NCI-H1048 (cell line): ENCODE data around the gene MYO18B.

Experiments used
- DNase-seq: peaks from one replicate; lab custom pipeline; 2025; lab: John Stamatoyannopoulos, UW

The MYO18B gene

GRCh38 chr22:25779426-25779825 lies 37.4 kb downstream of the MYO18B start:
- no peak for DNase-seq

DNA sequence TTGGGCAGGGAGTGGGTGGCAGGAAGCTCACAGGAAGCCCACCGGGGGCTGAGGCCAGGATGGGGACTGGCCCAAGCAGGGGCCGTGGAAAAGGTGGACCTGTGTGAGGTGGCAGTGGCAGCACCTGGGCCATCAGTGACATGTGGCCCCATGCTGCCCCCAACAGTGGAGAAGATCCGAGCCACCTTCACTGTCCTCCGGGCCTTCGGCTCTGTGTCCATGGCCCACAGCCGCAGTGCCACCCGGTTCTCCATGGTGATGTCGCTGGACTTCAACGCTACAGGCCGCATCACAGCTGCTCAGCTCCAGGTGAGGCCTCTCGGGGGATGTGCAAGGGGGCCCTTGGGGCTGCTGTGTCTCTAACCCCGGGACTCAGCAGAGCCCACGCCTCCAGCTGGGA lies 37.9 kb downstream of the MYO18B start:
- no peak for DNase-seq

DNA sequence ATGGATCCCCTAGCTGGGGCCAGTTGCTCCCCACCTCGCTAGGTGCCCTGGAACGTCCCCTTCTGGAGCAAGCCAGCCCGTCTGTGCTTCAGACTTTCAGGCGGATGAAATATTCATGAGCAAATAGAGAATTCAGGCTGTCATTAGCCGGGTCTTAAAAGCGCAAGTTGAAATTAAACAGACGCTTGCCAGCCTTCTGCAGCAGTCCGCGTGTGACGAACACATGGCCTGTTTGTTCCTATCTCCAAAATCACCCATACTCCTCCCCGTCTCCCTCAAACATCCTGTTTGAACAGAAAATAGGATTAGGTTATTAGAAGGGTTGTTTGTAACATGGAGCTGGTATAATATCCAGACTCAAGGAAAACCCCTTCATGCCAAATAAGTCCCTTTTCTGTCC lies 38.7 kb downstream of the MYO18B start:
- DNase-seq = no peak

DNA sequence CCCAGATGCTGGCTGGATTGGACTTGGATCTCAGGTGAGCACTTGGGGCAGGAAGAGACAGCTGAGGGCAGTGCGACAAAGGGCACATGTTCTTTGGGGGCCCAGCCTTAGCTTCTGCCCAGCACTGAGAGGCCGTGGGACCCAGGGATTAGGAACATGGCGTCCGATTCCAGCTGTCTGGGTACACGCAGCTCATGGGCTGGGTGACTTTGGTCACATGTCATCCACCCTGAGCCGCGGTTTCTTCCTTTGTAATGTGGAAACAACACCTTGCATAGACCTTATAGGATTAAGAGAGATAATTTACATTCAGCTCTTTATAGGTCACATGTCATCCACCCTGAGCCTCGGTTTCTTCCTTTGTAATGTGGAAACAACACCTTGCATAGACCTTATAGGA lies 39.8 kb downstream of the MYO18B start:
- no peak for DNase-seq

DNA sequence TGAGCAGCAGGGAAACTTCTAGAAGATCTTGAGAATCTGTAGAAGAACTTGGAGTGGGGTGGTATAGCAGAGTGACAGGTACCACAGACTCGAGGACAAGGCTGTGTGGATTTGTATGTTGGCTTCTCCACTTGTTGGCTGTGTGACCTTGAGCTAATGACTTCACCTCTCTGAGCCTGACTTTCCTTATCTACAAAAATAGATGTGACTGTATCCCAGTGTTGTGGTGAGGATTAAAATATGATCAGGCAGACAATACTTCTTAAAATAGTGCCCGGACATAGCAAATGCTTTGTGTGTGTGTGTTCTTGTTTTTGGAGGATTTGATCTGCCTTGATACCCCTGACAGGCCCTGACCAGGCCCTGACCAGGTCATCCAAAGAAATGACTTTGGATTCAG lies 40.8 kb downstream of the MYO18B start:
- DNase-seq = no peak

GRCh38 chr22:25783856-25784255 lies 41.9 kb downstream of the MYO18B start:
- no peak for DNase-seq

DNA sequence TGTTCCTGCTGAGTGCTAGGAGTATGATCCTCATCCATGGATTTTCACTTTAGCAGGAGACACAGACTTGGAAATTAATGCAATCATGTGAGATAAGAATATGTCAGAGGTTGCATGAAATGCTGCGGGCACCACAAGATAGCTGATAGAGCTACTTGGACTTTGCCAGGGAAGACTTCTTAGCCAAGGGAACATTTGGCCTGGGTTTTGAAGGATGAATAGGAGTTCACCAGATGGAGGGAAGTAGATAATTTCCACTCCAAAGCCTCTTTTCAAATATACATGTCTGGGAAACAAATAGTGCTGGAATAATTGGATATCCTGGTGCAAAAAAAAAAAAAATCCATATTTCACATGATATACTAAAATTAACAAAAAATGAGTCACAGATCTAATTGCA lies 44.2 kb downstream of the MYO18B start:
- DNase-seq = no peak

- no peak for DNase-seq
Measured at GRCh38 chr22:25791556-25791955, 49.6 kb downstream of the MYO18B start.

DNA sequence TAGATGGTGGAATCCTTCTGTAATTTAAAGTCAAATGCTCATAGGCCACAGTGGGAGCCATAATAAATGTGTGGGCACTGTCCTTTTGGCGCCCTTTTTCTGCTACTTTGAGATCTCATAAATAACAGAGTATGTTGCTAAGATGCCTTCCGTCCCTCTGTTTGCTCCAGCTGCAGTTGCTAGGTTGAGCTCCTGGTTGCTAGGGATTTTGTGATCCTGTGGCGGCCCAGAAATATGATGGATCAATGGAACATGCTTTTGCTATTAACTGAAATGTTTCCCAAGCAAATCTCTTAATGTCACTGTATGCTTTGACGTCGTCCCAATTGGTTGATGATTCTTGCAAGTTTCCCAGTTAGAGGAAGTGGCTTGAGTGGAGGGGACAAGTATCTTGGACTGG lies 53.5 kb downstream of the MYO18B start:
- no peak for DNase-seq

GRCh38 chr22:25797498-25798290 lies 55.7 kb downstream of the MYO18B start:
- no peak for DNase-seq

- no peak for DNase-seq
Measured at GRCh38 chr22:25800766-25801165, 58.8 kb downstream of the MYO18B start.

- no peak for DNase-seq
Measured at GRCh38 chr22:25802018-25802417, 60.0 kb downstream of the MYO18B start.

DNA sequence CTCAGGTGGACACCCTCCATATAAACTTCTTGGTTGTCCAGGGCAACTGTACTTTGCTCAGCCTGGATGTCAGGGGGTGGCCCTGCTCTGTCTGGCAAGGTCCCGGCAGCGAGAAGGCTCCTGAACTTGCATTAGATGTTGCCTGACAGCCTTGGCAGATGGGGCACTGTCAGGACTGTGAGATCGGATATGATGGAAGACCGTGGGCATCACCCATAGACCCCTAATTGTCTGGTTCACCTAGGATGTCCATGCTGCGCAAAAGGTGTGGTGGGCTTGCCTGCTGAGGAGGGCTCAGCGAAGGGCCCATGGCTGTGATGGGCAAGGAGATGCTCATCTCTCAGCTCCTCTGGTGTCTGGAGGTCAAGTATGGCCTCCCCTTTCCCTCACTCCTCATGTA lies 62.7 kb downstream of the MYO18B start:
- DNase-seq = no peak

GRCh38 chr22:25806579-25806978 lies 64.6 kb downstream of the MYO18B start:
- DNase-seq = no peak

DNA sequence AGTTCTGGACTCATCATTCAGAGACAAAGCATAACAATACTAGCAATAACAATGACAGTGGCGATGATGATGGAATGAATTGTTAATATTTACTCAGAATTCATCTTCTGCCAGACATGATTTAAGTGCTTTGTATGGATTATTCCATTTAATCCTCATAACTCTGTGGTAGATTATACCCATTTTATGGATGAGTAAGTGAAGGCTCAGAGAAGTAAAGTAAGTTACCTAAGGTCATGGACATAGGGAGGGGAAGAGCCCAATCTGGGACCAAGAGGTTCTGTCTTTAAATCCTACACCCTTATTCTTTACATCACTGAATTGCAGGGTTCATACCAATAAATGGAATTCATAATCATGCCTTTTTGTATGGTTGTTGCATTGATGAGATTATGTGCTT lies 72.7 kb downstream of the MYO18B start:
- DNase-seq = no peak

DNA sequence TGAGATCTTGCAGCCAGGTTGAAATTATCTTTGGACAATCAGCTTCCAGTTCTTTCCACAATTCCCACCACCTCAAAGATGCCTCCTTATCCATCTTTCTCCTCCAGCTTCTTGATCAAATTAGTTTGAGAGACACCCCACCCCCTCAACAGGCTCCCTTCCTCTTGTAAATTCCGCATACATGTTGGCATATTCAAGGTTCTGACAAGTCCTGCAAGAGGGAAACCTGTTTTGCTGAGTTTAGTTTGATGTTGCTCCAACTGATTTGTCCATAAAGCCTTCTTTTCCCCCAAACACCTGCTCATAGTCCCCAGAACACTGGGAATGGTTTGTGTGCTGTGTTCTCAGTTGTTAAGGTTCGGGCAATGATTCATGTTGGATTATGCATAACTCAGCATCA lies 73.6 kb downstream of the MYO18B start:
- DNase-seq = no peak

DNA sequence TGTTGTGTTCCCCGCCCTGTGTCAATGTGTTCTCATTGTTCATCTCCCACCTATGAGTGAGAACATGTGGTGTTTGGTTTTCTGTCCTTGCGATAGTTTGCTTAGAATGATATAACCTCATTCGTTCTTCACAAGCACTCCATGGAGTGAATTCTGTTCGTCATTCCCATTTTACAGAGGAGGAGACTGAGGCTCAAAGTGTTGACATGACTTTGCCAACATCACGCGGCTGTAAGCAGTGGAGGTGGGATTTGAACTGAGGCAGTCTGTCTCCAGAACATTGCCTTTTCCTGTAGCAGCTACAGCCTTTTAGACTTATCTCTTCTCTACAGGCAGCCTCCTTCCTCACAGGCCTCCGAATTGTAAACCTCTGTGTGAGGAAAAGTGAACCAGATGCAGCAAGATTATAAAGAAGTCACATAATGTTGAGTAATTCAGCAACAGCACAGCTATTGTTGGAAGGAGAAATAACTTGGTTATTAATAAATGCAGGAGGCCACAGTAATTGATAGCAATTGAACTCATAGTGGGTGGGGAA lies 74.6 kb downstream of the MYO18B start:
- no peak for DNase-seq

GRCh38 chr22:25817092-25817943 lies 75.3 kb downstream of the MYO18B start:
- DNase-seq = no peak

DNA sequence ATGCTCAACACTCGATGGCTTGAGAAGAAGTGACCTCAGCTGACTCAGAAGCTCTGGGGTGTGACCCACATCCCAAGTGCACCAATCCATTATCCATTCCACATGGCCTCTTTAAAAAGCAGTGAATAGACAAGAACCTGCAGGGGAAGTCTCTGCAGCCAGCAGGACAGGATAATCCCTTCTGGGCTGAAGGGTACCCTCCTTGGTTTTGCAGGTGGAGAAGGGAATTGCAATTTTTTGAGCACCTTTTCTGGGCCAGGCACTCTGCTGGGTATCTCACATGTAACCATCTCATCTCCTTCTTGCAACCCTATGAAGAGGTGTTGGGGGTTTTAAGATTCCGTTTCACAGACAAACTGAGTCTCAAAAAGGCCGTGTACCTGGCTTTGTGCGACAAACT lies 76.6 kb downstream of the MYO18B start:
- DNase-seq = no peak

- DNase-seq = no peak
Measured at GRCh38 chr22:25822344-25822743, 80.4 kb downstream of the MYO18B start.

GRCh38 chr22:25823276-25823675 lies 81.3 kb downstream of the MYO18B start:
- DNase-seq = no peak

DNA sequence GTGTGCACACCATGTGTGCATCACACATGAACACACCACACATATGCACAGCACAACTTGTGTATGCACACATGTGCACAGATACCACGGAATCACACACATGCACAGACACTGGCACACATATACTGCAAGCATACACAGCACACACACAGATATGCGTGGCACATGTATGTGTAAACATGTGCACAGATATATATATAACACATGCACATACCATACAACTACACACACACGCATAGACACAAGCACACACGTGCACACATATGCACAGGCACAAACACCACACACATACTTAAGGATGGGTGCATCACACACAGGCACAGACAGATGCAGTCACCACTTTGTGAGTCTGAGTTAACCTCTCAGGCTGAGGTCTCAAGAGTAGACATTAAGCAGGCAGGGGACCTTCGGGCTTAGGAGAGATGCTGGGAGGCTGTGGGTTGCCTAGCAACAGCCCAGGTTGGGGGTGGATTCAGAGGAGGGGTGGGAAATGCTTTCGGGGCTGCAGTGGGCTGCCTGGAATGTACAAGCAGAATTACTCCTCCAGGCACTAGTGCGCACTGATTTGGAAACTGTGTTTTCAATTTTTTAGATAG lies 82.9 kb downstream of the MYO18B start:
- no peak for DNase-seq

DNA sequence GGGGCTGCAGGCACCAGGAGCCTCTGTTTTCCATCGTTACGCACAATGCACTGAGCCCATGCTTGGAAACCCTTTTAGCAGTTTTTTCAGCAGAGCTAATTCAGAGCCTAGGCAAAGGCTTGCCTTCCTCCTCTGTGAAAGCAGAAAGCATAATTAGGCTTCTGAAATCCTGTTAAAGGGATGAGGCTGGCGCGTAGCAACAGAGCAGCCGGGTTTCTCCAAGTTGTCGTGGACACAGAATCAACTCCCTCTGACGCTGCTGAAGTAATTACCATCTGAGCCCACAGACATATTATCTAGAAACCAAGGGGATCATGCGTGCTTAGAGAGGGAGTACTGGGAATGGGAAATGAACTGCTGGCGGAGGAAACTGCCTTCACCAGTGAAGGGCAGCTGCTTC lies 85.4 kb downstream of the MYO18B start:
- no peak for DNase-seq
